Mesendoderm (in vitro differentiated cells): Measurements from ENCODE around the gene PCYT1A.

Source experiments
- DNase-seq: peaks from one replicate; pipeline ENCODE4 v3.0.0; 2013
- H2AK5ac ChIP-seq: 2 replicates; pipeline ENCODE4 v1.6.1; 2013; ENCODE audit warnings: low read length, inconsistent platforms
- H2BK120ac ChIP-seq: 2 replicates; pipeline ENCODE4 v1.6.1; 2013; ENCODE audit warnings: low read depth, mild to moderate bottlenecking, low read length, moderate library complexity, mixed read lengths
- H2BK15ac ChIP-seq: replicated peaks from 2 replicates; pipeline ENCODE4 v1.6.1; 2013; ENCODE audit warnings: low read depth, mild to moderate bottlenecking, moderate library complexity
- H2BK5ac ChIP-seq: 2 replicates; pipeline ENCODE4 v1.6.1; 2013; ENCODE audit warnings: low read length, inconsistent platforms
- H3K18ac ChIP-seq: 2 replicates; pipeline ENCODE4 v1.6.1; 2013; ENCODE audit warnings: mild to moderate bottlenecking, low read length, mixed read lengths
- H3K23ac ChIP-seq: one replicate; pipeline ENCODE4 v1.6.1; 2013; ENCODE audit warnings: low read length
- H3K27ac ChIP-seq: 2 replicates; pipeline ENCODE4 v1.5.1; 2013; ENCODE audit warnings: low read depth, mild to moderate bottlenecking, inconsistent platforms, low read length, moderate library complexity
- H3K27me3 ChIP-seq: 2 replicates; pipeline ENCODE4 v1.6.1; 2013; ENCODE audit warnings: low read length, control low read depth, mild to moderate bottlenecking, inconsistent platforms; ENCODE audit not compliant: insufficient read depth, poor library complexity
- H3K36me3 ChIP-seq: 2 replicates; pipeline ENCODE4 v1.6.1; 2013; ENCODE audit warnings: low read length, inconsistent platforms; ENCODE audit not compliant: control insufficient read depth, insufficient read depth
- H3K4ac ChIP-seq: one replicate; pipeline ENCODE4 v1.6.1; 2013; ENCODE audit warnings: low read depth, mild to moderate bottlenecking, low read length, moderate library complexity
- H3K4me1 ChIP-seq: 2 replicates; pipeline ENCODE4 v1.6.1; 2013; ENCODE audit warnings: low read depth, low read length, inconsistent platforms; ENCODE audit not compliant: control insufficient read depth
- H3K4me2 ChIP-seq: 2 replicates; pipeline ENCODE4 v1.6.1; 2013; ENCODE audit warnings: low read length
- H3K4me3 ChIP-seq: 2 replicates; pipeline ENCODE4 v1.5.1; 2013; ENCODE audit warnings: mild to moderate bottlenecking, low read length
- H3K56ac ChIP-seq: one replicate; pipeline ENCODE4 v1.6.1; 2013; ENCODE audit warnings: low read length
- H3K79me1 ChIP-seq: 2 replicates; pipeline ENCODE4 v1.6.1; 2013; ENCODE audit warnings: low read length, inconsistent platforms
- H3K79me2 ChIP-seq: 2 replicates; pipeline ENCODE4 v1.6.1; 2013; ENCODE audit warnings: mild to moderate bottlenecking, low read length; ENCODE audit not compliant: control insufficient read depth, insufficient read depth
- H3K9ac ChIP-seq: 2 replicates; pipeline ENCODE4 v1.6.1; 2013; ENCODE audit warnings: low read length, inconsistent platforms
- H4K5ac ChIP-seq: one replicate; pipeline ENCODE4 v1.6.1; 2013; ENCODE audit warnings: low read length
- H4K8ac ChIP-seq: one replicate; pipeline ENCODE4 v1.6.1; 2013; ENCODE audit warnings: low read depth, mild to moderate bottlenecking, control low read depth, low read length, moderate library complexity
- WGBS: extraction: QIAGEN DNeasy Blood & Tissue Kit; methylation state at CpG from one replicate; pipeline ENCODE4 v1.1.7; 2013; ENCODE audit warnings: low lambda C conversion rate, missing lambda C conversion rate; ENCODE audit not compliant: insufficient coverage; ENCODE audit errors: extremely low coverage; 5-methylcytosine and 5-hydroxymethylcytosine counted together

The PCYT1A gene

DNA sequence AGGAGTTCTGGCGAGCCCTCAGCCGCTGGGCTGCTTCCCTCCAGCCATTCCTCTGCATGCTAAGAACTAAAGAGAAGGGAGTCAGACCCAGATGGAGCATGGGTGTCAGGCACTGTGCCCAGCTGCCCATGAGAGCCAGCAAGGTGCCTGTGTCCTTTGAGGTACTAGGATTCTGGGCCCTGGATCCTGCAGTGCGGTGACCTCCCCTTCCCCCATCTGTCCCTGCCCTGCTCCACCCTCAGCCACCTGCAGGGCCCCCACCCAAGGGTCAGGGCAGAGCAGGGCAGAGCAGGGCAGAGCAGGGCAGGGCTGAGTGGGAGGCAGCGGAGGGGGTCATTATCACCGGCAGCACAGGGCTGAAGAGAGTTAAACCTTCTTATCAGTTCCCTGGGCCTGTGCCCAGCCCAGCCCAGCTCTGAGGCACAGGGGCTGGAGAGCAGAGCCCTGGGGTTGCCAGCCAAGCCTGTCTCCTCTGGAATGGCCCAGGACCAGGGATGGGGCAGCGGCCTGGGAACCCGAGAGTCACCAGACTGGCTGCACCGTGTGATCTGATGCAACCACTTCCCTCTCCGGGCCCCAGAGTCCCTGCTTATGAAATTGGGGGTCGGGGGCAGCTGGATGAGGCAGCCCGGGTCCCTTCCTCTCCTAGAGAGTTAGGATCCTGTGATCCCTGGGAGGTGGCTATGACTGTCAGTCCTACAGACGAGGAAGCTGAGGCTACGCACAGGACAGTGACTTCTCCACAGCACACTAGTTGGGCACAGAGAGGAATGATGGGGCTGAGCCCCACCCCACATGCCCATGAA, 93.6 kb downstream of the PCYT1A start:
- no peak overlapping the region for H4K5ac ChIP-seq
- H3K9ac ChIP-seq, result no peak overlapping the region
- no peaks in the 10 kb centered on the region for H3K79me2 ChIP-seq
- no peak overlapping the region for H3K4me2 ChIP-seq
- H3K56ac ChIP-seq, result peak overlapping the region; percentile 56
- no peak overlapping the region for H3K18ac ChIP-seq
- WGBS, result no CpG with 5 or more reads among the region's 13 CpGs
- no peak overlapping the region for H2BK5ac ChIP-seq
- H4K8ac ChIP-seq, result no peak overlapping the region
- H3K27me3 ChIP-seq, result no peaks in the 10 kb centered on the region
- H3K4ac ChIP-seq, result no peak overlapping the region
- H3K4me1 ChIP-seq, result no peaks in the 10 kb centered on the region
- no peak overlapping the region for H3K23ac ChIP-seq
- no peak overlapping the region for H2BK15ac ChIP-seq
- H3K79me1 ChIP-seq, result no peaks in the 10 kb centered on the region
- H3K36me3 ChIP-seq, result no peaks in the 10 kb centered on the region
- no peak overlapping the region for H3K4me3 ChIP-seq
- H2BK120ac ChIP-seq, result no peak overlapping the region
- DNase-seq, result no peak
- no peak overlapping the region for H3K27ac ChIP-seq
- H2AK5ac ChIP-seq, result no peak overlapping the region

DNA sequence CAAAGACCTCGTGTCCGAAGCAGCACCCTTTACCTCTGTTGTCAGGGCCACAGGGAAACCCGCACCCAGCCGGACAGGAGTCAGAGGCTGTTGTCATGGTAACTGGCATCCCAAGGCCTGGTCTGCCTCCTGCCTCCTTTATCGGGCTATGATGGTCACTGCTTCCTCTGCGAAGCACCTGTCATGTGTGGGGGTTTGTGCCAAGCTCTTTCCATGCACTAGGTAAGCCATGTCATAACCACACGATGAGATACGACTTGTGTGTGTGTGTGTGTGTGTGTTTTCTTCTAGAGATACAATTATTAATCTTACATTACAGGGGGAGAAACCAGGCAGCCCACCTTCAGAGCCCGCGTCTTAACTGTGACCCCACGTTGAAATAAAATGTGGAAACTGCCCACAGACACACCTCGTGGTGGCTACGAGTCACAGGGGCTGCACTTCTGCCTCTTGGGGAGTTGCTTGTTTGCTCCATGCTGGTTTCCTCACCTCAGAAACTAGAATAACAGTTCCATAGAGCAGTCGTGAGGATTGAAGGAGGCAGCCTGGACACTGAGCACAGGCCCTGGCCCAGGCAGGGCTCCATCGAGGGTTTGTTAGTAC, 94.3 kb downstream of the PCYT1A start:
- H3K27ac ChIP-seq, result no peak overlapping the region
- H3K36me3 ChIP-seq, result no peaks in the 10 kb centered on the region

GRCh38 chr3:196192524-196193051, 94.9 kb downstream of the PCYT1A start:
- Histone ChIP-seq H3K4me1 (no peaks in the 10 kb centered on the region), H3K4ac (no peak overlapping the region), H3K9ac (peak overlapping the region; percentile 12), H3K27me3 (no peaks in the 10 kb centered on the region), H2BK120ac (no peak overlapping the region), H3K79me1 (no peaks in the 10 kb centered on the region), H3K4me3 (no peak overlapping the region), H3K79me2 (no peaks in the 10 kb centered on the region), H4K8ac (no peak overlapping the region), H3K18ac (no peak overlapping the region), H3K27ac (no peak overlapping the region), H3K23ac (no peak overlapping the region), H4K5ac (no peak overlapping the region), H3K4me2 (no peak overlapping the region), H2AK5ac (no peak overlapping the region), H2BK15ac (no peak overlapping the region), H3K56ac (peak overlapping the region; percentile 25), H2BK5ac (no peak overlapping the region), H3K36me3 (no peaks in the 10 kb centered on the region)
- DNase-seq, result peak; percentile 31
- no CpG with 5 or more reads among the region's 14 CpGs for whole genome bisulfite sequencing

More for the DNA sequence above, 94.3 kb downstream of the PCYT1A start:
- no peak overlapping the region for H4K8ac ChIP-seq
- no peak overlapping the region for H3K56ac ChIP-seq
- H3K18ac ChIP-seq, result no peak overlapping the region
- no peaks in the 10 kb centered on the region for H3K79me1 ChIP-seq
- H3K4me3 ChIP-seq, result no peak overlapping the region
- no CpG with 5 or more reads among the region's 15 CpGs for whole genome bisulfite sequencing
- no peaks in the 10 kb centered on the region for H3K4me1 ChIP-seq
- H2BK120ac ChIP-seq, result no peak overlapping the region
- H4K5ac ChIP-seq, result no peak overlapping the region
- H3K9ac ChIP-seq, result no peak overlapping the region
- DNase-seq, result no peak
- H3K79me2 ChIP-seq, result no peaks in the 10 kb centered on the region
- no peaks in the 10 kb centered on the region for H3K27me3 ChIP-seq
- no peak overlapping the region for H3K23ac ChIP-seq
- H2BK15ac ChIP-seq, result no peak overlapping the region
- no peak overlapping the region for H3K4me2 ChIP-seq
- no peak overlapping the region for H2AK5ac ChIP-seq
- no peak overlapping the region for H2BK5ac ChIP-seq
- no peak overlapping the region for H3K4ac ChIP-seq

DNA sequence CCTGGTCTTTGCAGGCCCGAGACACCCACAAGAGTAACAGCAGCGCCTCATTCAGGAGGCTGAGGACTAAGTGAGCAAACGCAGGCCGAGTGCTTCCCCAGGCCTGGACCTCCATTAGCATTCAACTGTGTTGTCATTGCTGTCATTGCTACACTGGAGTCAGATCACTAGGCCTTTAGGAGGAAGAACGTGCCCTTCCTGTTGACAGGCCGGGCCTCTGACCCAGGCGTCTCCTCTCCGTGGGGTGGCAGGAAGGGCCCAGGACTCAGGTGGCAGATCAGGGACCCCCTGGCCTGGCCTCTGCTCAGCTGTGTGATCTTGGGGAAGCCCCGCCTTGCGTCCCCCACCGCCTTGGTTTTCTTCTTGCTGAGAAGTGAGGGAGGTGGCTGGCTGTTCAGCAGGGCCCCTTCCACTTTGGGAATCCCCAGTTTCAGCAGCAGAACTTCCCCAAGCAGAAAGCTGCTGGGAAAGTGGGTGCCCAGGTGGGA, 95.4 kb downstream of the PCYT1A start:
- H3K27ac ChIP-seq, result no peak overlapping the region
- H3K4me2 ChIP-seq, result no peak overlapping the region
- H2BK5ac ChIP-seq, result no peak overlapping the region
- peak overlapping the region; percentile 19 for H3K56ac ChIP-seq
- H3K4me3 ChIP-seq, result no peak overlapping the region
- H3K4ac ChIP-seq, result no peak overlapping the region
- H3K4me1 ChIP-seq, result no peaks in the 10 kb centered on the region
- peak overlapping the region; percentile 12 for H3K9ac ChIP-seq
- H2BK120ac ChIP-seq, result no peak overlapping the region
- H2BK15ac ChIP-seq, result no peak overlapping the region
- H2AK5ac ChIP-seq, result no peak overlapping the region
- H3K36me3 ChIP-seq, result no peaks in the 10 kb centered on the region
- H4K5ac ChIP-seq, result no peak overlapping the region
- H3K27me3 ChIP-seq, result no peaks in the 10 kb centered on the region
- DNase-seq, result peak; percentile 29
- no peaks in the 10 kb centered on the region for H3K79me1 ChIP-seq
- H3K79me2 ChIP-seq, result no peaks in the 10 kb centered on the region
- no peak overlapping the region for H4K8ac ChIP-seq
- WGBS, result no CpG with 5 or more reads among the region's 11 CpGs
- no peak overlapping the region for H3K18ac ChIP-seq
- peak overlapping the region; percentile 80 for H3K23ac ChIP-seq

DNA sequence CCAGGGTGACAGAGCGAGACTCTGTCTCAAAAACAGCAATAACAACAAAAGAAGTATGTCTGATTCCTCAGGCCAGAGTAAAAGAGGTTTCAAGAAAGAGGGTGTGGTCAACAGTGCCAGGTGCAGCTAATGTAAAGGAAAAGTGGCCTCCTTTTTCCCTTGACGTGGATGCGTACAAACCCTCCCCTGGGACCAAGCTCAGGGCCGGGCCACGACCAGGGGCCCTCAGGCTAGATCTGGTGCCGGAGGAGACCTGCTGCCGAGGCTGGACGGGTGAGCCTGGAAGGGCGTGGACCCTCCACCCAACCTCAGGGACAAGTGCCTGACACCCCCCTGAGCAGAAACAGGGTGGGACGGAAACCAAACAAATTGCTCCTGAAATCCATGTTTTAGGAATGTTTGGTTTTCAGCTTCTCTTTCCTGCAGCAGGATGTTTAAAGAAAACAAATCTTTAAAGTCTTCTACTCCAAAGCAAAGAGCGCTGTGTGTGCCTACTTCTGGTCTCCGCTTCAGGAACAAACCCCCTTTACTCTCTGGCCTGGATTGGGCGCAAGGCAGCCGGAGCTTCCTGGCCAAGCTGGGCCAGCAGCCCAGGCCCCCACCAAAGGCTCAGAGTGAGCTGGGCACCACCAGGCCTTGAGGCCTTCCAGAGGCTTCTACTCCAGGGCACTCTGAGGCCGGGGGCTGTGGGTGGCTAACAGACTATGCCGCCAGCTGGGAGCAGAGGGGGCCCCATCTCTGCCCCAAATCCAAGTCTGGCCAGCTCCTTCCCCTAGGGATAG, 97.8 kb downstream of the PCYT1A start:
- Histone ChIP-seq H3K4ac (no peak overlapping the region), H3K27ac (no peak overlapping the region), H4K8ac (no peak overlapping the region), H2BK5ac (no peak overlapping the region), H3K18ac (no peak overlapping the region), H3K4me3 (no peak overlapping the region), H3K27me3 (no peaks in the 10 kb centered on the region), H3K4me1 (no peaks in the 10 kb centered on the region), H3K4me2 (no peak overlapping the region), H4K5ac (no peak overlapping the region), H3K36me3 (no peaks in the 10 kb centered on the region), H2AK5ac (no peak overlapping the region), H2BK15ac (no peak overlapping the region), H3K23ac (no peak overlapping the region), H3K9ac (no peak overlapping the region), H3K56ac (no peak overlapping the region), H2BK120ac (no peak overlapping the region), H3K79me1 (no peaks in the 10 kb centered on the region), H3K79me2 (no peaks in the 10 kb centered on the region)
- no peak for DNase-seq
- no CpG with 5 or more reads among the region's 16 CpGs for WGBS
